Measurements from ENCODE around the gene BTBD1. TPM values are rescaled to one million over a fixed set of nuclear protein-coding genes. Genes with fewer than 3 reads are reported as not detected.

BTBD1 gene
- total RNA-seq, 1 experiment from 2014 or later = 36.1 TPM

- no peaks in the 10 kb centered on the region for H3K4me1 Mint-ChIP-seq (ENCODE audit: low read depth, unreplicated experiment)
- TF ChIP-seq CTCF (IDR thresholded peaks at IDR 0.05; ENCODE audit: insufficient read depth in 1 of 2, low read depth in 1 of 2, low read length in 1 of 2, severe bottlenecking in 1 of 2, unreplicated experiment in 1 of 2) = no peak
- no peaks in the 10 kb centered on the region for H3K27me3 Mint-ChIP-seq (ENCODE audit: insufficient read depth, unreplicated experiment)
- no peaks in the 10 kb centered on the region for H3K4me1 ChIP-seq
- H3K9me3 Mint-ChIP-seq (ENCODE audit: unreplicated experiment) = no peaks in the 10 kb centered on the region
- no peaks in the 10 kb centered on the region for H3K27me3 ChIP-seq (replicated peaks; ENCODE audit: control insufficient read depth, insufficient read depth, low read length)
- H3K36me3 Mint-ChIP-seq (ENCODE audit: insufficient read depth, unreplicated experiment) = no peaks in the 10 kb centered on the region
- H3K4me3 Mint-ChIP-seq (ENCODE audit: unreplicated experiment) = no peak overlapping the region
- H3K27ac Mint-ChIP-seq (ENCODE audit: unreplicated experiment) = no peak overlapping the region
- intact Hi-C loops (cut with micrococcal nuclease; ENCODE audit: unreplicated experiment) = loop anchor here (10.0 kb wide), 1 partner anchor 175 kb away; the partner anchor contains the start of genes FSD2 and WHAMM
- no peak for DNase-seq
- BruUV-seq (replicated peaks) = no TSS peak
- CTCF ChIA-PET = no interaction called here
- POLR2A ChIA-PET = no interaction called here
- H3K36me3 ChIP-seq (ENCODE audit: control insufficient read depth, insufficient read depth, low read length) = no peaks in the 10 kb centered on the region
- no peak overlapping the region for H3K4me3 ChIP-seq (ENCODE audit: low read depth, low read length)
- H3K9me3 ChIP-seq = no peaks in the 10 kb centered on the region
These were observed 87.3 kb downstream of the BTBD1 start for GRCh38 chr15:82979726-82980125.

- no peak overlapping the region for H3K4me3 ChIP-seq (ENCODE audit: low read depth, low read length)
- H3K9me3 Mint-ChIP-seq (ENCODE audit: unreplicated experiment) = no peaks in the 10 kb centered on the region
- H3K9me3 ChIP-seq = no peaks in the 10 kb centered on the region
- no peaks in the 10 kb centered on the region for H3K36me3 Mint-ChIP-seq (ENCODE audit: insufficient read depth, unreplicated experiment)
- no peaks in the 10 kb centered on the region for H3K4me1 Mint-ChIP-seq (ENCODE audit: low read depth, unreplicated experiment)
- no peaks in the 10 kb centered on the region for H3K27me3 ChIP-seq (replicated peaks; ENCODE audit: control insufficient read depth, insufficient read depth, low read length)
- DNase-seq = no peak
- H3K27ac Mint-ChIP-seq (ENCODE audit: unreplicated experiment) = no peak overlapping the region
- no TSS peak for BruUV-seq (replicated peaks)
- no peaks in the 10 kb centered on the region for H3K36me3 ChIP-seq (ENCODE audit: control insufficient read depth, insufficient read depth, low read length)
- intact Hi-C loops (cut with micrococcal nuclease; ENCODE audit: unreplicated experiment) = no loop called here
- no peaks in the 10 kb centered on the region for H3K4me1 ChIP-seq
- TF ChIP-seq CTCF (IDR thresholded peaks at IDR 0.05; ENCODE audit: insufficient read depth in 1 of 2, low read depth in 1 of 2, low read length in 1 of 2, severe bottlenecking in 1 of 2, unreplicated experiment in 1 of 2) = no peak
- CTCF ChIA-PET = no interaction called here
- POLR2A ChIA-PET = no interaction called here
- no peak overlapping the region for H3K4me3 Mint-ChIP-seq (ENCODE audit: unreplicated experiment)
- no peaks in the 10 kb centered on the region for H3K27me3 Mint-ChIP-seq (ENCODE audit: insufficient read depth, unreplicated experiment)
These were observed 88.6 kb downstream of the BTBD1 start for GRCh38 chr15:82978438-82978837.

GRCh38 chr15:82977076-82977475 is 90.0 kb downstream of the BTBD1 start:
- POLR2A ChIA-PET = no interaction called here

More at GRCh38 chr15:82977076-82977475, 90.0 kb downstream of the BTBD1 start:
- no peaks in the 10 kb centered on the region for H3K27me3 Mint-ChIP-seq (ENCODE audit: insufficient read depth, unreplicated experiment)
- no peaks in the 10 kb centered on the region for H3K9me3 Mint-ChIP-seq (ENCODE audit: unreplicated experiment)
- no TSS peak for BruUV-seq (replicated peaks)
- Histone ChIP-seq H3K9me3 (no peaks in the 10 kb centered on the region), H3K27me3 (replicated peaks; ENCODE audit: control insufficient read depth, insufficient read depth, low read length) (no peaks in the 10 kb centered on the region), H3K36me3 (ENCODE audit: control insufficient read depth, insufficient read depth, low read length) (no peaks in the 10 kb centered on the region), H3K4me1 (no peaks in the 10 kb centered on the region), H3K4me3 (ENCODE audit: low read depth, low read length) (no peak overlapping the region)
- CTCF ChIA-PET = no interaction called here
- no peak for TF ChIP-seq CTCF (IDR thresholded peaks at IDR 0.05; ENCODE audit: insufficient read depth in 1 of 2, low read depth in 1 of 2, low read length in 1 of 2, severe bottlenecking in 1 of 2, unreplicated experiment in 1 of 2)
- H3K36me3 Mint-ChIP-seq (ENCODE audit: insufficient read depth, unreplicated experiment) = no peaks in the 10 kb centered on the region
- H3K27ac Mint-ChIP-seq (ENCODE audit: unreplicated experiment) = no peak overlapping the region
- intact Hi-C loops (cut with micrococcal nuclease; ENCODE audit: unreplicated experiment) = no loop called here
- DNase-seq = no peak
- H3K4me3 Mint-ChIP-seq (ENCODE audit: unreplicated experiment) = no peak overlapping the region
- H3K4me1 Mint-ChIP-seq (ENCODE audit: low read depth, unreplicated experiment) = no peaks in the 10 kb centered on the region

Measured in Caco-2 (cell line).